ENCODE results near the gene DLD.
A peak's percentile ranks its signal among the peaks of the same experiment; 100 is the strongest.
"Not testable (repeated sequence)": the region's sequence is repeated elsewhere in the genome, so short reads cannot be mapped to it uniquely, and the experiment has no call there.

Gene DLD

GRCh38 chr7:107951896-107952295 lies 60.9 kb downstream of the DLD start:
- TF ChIP-seq, protein P1, sequence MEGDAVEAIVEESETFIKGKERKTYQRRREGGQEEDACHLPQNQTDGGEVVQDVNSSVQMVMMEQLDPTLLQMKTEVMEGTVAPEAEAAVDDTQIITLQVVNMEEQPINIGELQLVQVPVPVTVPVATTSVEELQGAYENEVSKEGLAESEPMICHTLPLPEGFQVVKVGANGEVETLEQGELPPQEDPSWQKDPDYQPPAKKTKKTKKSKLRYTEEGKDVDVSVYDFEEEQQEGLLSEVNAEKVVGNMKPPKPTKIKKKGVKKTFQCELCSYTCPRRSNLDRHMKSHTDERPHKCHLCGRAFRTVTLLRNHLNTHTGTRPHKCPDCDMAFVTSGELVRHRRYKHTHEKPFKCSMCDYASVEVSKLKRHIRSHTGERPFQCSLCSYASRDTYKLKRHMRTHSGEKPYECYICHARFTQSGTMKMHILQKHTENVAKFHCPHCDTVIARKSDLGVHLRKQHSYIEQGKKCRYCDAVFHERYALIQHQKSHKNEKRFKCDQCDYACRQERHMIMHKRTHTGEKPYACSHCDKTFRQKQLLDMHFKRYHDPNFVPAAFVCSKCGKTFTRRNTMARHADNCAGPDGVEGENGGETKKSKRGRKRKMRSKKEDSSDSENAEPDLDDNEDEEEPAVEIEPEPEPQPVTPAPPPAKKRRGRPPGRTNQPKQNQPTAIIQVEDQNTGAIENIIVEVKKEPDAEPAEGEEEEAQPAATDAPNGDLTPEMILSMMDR (IDR thresholded peaks at IDR 0.05; ENCODE audit: low read depth, low read length), result no peak
- H3K4me3 ChIP-seq (replicated peaks in 1 of 2; ENCODE audit: low read depth in 2 of 2, low read length in 2 of 2), result no peak overlapping the region
- DNase-seq (ENCODE audit: low read depth in 2 of 2), result no peak

GRCh38 chr7:107953265-107953923 lies 62.4 kb downstream of the DLD start:
- TF ChIP-seq, protein P1 (IDR thresholded peaks at IDR 0.05; ENCODE audit: low read depth, low read length), result no peak
- H3K4me3 ChIP-seq (replicated peaks in 1 of 2; ENCODE audit: low read depth in 2 of 2, low read length in 2 of 2), result no peak overlapping the region
- DNase-seq (ENCODE audit: low read depth in 2 of 2), result no peak

DNA sequence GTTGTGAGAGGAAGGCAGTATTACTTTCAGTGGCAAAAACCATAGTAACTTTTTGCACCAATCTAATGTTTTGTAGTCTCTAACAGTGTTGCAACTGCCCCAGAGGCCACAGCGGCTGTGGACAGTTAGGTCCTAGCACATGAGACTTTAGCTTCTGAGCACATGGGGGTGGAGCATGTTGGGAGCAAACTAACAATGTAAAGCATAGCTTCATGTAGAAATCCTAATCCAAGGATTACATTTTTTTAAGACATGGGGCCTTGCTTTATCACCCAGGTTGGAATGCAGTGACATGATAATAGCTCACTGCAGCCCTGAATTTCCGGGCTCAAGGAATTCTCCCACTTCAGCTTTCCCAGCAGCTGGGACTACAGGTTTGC lies 62.9 kb downstream of the DLD start:
- no peak for DNase-seq (ENCODE audit: low read depth in 2 of 2)
- TF ChIP-seq, protein P1 (IDR thresholded peaks at IDR 0.05; ENCODE audit: low read depth, low read length), result no peak
- no peak overlapping the region for H3K4me3 ChIP-seq (replicated peaks in 1 of 2; ENCODE audit: low read depth in 2 of 2, low read length in 2 of 2)

- no peak overlapping the region for H3K4me3 ChIP-seq (replicated peaks in 1 of 2; ENCODE audit: low read depth in 2 of 2, low read length in 2 of 2)
- DNase-seq (ENCODE audit: low read depth in 2 of 2), result no peak
- TF ChIP-seq, protein P1 (IDR thresholded peaks at IDR 0.05; ENCODE audit: low read depth, low read length), result no peak
These were observed 64.4 kb downstream of the DLD start for GRCh38 chr7:107955394-107955793.

- not testable (repeated sequence) for DNase-seq (ENCODE audit: low read depth in 2 of 2); H3K4me3 ChIP-seq (replicated peaks in 1 of 2; ENCODE audit: low read depth in 2 of 2, low read length in 2 of 2)
These were observed 66.0 kb downstream of the DLD start for GRCh38 chr7:107956950-107957349.

GRCh38 chr7:107957436-107957835 lies 66.5 kb downstream of the DLD start:
- TF ChIP-seq, protein P1 (IDR thresholded peaks at IDR 0.05; ENCODE audit: low read depth, low read length), result no peak
- no peak overlapping the region for H3K4me3 ChIP-seq (replicated peaks in 1 of 2; ENCODE audit: low read depth in 2 of 2, low read length in 2 of 2)

DNA sequence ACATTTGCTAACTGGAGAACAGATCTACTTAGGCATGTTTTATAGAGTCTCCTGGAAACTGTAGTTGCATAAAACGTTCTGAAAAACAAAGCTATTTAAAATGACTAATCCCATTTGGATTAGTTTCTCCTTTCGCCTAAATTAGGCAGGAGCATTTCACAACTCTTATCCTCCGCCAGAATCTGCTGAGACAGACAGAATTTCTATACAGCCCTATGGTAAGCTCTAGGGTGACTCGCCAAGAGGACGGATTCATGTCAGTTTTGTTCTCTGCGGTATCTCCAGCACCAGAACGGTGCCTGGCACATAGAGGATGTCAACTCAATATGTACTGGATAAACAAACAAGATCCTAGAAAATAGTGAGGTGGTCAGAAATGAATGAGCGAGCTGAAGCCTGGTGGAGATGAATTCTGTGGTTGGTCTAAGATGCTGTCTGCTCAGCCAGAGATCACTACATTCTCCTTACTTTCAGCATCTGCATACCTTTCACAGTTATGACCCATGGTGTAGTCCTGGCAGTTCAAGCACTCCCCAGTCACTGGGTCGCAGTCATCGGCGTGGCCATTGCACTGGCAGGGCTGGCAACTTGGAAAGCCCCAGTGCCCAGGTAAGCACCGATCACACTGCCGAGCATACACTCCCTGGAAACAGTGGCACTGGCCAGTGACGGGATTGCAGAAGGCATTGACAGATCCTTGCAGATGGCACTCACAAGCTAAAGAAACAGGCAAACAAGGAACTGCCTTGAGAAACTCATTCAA lies 68.0 kb downstream of the DLD start:
- no peak overlapping the region for H3K4me3 ChIP-seq (replicated peaks in 1 of 2; ENCODE audit: low read depth in 2 of 2, low read length in 2 of 2)
- peak; percentile 87 to 92 for DNase-seq (ENCODE audit: low read depth in 2 of 2)
- TF ChIP-seq, protein P1 (IDR thresholded peaks at IDR 0.05; ENCODE audit: low read depth, low read length), result no peak

More at GRCh38 chr7:107957436-107957835, 66.5 kb downstream of the DLD start:
- DNase-seq (ENCODE audit: low read depth in 2 of 2), result peak in 1 of 2 donors; percentile 68

All from cardiac fibroblast (primary cell).